ENCODE measurements around the gene KDM6A. TPM values are rescaled to one million over a fixed set of nuclear protein-coding genes. Genes with fewer than 3 reads are reported as not detected.
A peak's percentile ranks its signal among the peaks of the same experiment; 100 is the strongest.
"Not testable (repeated sequence)": the region's sequence is repeated elsewhere in the genome, so short reads cannot be mapped to it uniquely, and the experiment has no call there.

Gene KDM6A
- total RNA-seq, 2 donors from 2014 or later = 36.4 to 51.0 TPM

DNA sequence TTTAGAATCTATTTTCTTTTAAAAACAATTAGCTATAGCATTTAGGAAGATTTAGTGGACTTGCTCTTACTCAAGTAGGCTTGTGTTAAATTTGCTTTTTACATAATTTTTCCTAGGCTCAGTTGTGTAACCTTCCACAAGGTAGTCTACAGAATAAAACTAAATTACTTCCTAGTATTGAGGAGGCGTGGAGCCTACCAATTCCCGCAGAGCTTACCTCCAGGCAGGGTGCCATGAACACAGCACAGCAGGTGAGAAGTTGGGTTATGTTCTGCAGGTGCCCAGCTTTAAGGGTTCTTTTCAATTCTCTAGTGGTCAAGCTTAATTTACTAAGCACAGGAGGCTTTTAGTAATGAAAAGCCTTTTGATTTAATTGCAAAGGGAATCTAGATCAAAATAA, 186.9 kb downstream of the KDM6A start:
- H3K9me3 Mint-ChIP-seq; H3K4me1 Mint-ChIP-seq (ENCODE audit: low read depth); H3K4me3 Mint-ChIP-seq; H3K27me3 Mint-ChIP-seq (ENCODE audit: low read depth); DNase-seq; H3K27ac Mint-ChIP-seq; ATAC-seq (replicated peaks in 1 of 2): not testable (repeated sequence)
- H3K36me3 Mint-ChIP-seq (ENCODE audit: insufficient read depth in 2 of 2) = peaks cover 8 to 30% of the 10 kb centered on the region in 2 donors

DNA sequence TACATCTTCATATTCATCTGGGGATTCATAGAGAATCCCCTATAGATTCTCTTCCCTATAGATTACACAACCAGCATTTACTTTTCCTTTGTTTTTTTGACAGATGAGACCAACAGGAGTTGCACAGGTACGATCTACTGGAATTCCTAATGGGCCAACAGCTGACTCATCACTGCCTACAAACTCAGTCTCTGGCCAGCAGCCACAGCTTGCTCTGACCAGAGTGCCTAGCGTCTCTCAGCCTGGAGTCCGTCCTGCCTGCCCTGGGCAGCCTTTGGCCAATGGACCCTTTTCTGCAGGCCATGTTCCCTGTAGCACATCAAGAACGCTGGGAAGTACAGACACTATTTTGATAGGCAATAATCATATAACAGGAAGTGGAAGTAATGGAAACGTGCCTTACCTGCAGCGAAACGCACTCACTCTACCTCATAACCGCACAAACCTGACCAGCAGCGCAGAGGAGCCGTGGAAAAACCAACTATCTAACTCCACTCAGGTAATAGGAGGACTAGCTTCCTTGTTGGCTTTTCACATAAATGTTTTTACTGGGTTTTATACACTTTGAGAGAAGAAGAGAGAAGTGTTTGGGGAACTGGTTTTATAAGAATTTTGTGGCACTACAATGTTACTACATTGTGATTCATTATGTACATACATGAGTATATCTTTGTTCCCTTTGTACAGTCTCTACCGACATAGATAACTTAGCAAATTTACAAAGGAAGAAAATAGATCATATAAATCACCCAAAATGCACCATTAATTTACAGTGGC, 190.5 kb downstream of the KDM6A start:
- ATAC-seq (replicated peaks in 1 of 2) = no peak
- no peak overlapping the region for H3K4me3 Mint-ChIP-seq
- H3K4me1 Mint-ChIP-seq (ENCODE audit: low read depth) = peaks cover 13% of the 10 kb centered on the region
- H3K9me3 Mint-ChIP-seq = peaks cover 0 to 5% of the 10 kb centered on the region in 2 donors
- peak overlapping the region; percentile 55 for H3K27ac Mint-ChIP-seq
- DNase-seq = no peak
- H3K27me3 Mint-ChIP-seq (ENCODE audit: low read depth) = no peaks in the 10 kb centered on the region
- H3K36me3 Mint-ChIP-seq (ENCODE audit: insufficient read depth in 2 of 2) = peaks cover 12 to 38% of the 10 kb centered on the region in 2 donors

DNA sequence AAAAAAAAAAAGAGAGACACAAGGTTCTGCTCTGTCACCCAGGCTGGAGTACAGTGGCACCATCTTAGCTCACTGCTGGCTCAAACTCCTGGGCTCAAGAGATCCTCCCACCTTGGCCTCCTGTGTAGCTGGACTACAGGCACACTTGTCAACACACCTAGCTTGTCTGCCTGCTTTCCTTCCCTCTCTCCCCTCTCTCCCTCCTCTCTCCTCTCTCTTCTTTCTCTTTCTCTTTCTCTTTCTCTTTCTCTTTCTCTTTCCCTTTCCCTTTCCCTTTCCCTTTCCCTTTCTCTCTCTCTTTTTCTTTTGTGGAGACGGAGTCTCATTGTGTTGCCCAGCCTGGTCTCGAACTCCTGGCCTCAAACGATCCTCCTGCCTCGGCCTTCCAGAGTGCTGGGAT, 195.6 kb downstream of the KDM6A start:
- H3K4me1 Mint-ChIP-seq (ENCODE audit: low read depth) = peaks cover 55% of the 10 kb centered on the region
- peaks cover 21 to 38% of the 10 kb centered on the region in 2 donors for H3K36me3 Mint-ChIP-seq (ENCODE audit: insufficient read depth in 2 of 2)
- DNase-seq = peak in 1 of 2 donors; percentile 1
- peak; percentile 61 to 72 for ATAC-seq (replicated peaks in 1 of 2)
- H3K9me3 Mint-ChIP-seq = peaks cover 0 to 5% of the 10 kb centered on the region in 2 donors
- no peaks in the 10 kb centered on the region for H3K27me3 Mint-ChIP-seq (ENCODE audit: low read depth)
- H3K27ac Mint-ChIP-seq = peak overlapping the region; percentile 96
- peak overlapping the region; percentile 62 to 76 for H3K4me3 Mint-ChIP-seq

DNA sequence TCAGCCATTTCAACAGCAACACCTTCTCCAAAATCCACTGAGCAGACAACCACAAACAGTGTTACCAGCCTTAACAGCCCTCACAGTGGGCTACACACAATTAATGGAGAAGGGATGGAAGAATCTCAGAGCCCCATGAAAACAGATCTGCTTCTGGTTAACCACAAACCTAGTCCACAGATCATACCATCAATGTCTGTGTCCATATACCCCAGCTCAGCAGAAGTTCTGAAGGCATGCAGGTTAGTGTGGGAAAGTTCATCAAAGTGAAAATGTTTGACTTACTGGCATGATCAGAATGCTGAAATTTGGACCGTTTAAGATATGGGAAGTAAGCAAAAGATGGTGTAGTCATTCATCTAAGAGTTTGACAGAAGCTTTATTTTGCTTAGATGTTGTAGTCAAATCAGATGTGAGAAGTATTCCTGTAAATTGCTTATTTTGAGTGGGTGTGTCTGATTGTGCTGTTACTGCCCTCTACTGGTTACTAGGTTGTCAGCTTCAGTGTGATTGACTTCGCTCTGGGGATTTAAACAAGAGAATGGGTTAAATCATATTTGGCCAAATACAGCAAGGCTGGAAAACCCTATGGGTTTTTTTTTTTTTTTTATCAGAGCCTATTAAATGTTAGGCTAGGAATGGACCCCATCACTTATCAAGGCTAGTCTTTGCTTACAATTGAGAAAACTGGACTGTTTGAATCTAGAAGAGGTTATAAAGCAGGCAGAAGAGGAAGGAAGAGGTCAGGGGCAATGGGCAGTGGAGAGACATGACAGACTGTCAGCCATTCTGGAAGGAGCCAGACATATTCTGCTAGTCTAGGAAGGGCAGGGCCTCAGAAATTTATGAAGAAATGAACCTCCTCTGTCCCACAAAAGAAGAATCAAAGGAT, 197.4 kb downstream of the KDM6A start:
- Mint-ChIP-seq H3K27me3 (ENCODE audit: low read depth) (no peaks in the 10 kb centered on the region), H3K4me3 (peak overlapping the region in 1 of 2 donors; percentile 45), H3K4me1 (ENCODE audit: low read depth) (peaks cover 66% of the 10 kb centered on the region), H3K27ac (peak overlapping the region; percentile 87), H3K9me3 (peaks cover 0 to 2% of the 10 kb centered on the region in 2 donors), H3K36me3 (ENCODE audit: insufficient read depth in 2 of 2) (peaks cover 17 to 28% of the 10 kb centered on the region in 2 donors)
- DNase-seq (peak; percentile 13 to 16), ATAC-seq (replicated peaks in 1 of 2) (peak; percentile 68 to 70)

DNA sequence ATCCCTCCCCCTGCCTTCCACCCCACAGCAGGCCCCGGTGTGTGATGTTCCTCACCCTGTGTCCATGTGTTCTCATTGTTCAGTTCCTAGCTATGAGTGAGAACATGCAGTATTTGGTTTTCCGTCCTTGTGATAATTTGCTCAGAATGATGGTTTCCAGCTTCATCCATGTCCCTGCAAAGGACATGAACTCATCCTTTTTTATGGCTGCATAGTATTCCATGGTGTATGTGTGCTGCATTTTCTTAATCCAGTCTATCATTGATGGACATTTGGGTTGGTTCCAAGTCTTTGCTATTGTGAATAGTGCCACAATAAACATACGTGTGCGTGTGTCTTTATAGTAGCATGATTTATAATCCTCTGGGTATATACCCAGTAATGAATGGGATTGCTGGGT, 200.0 kb downstream of the KDM6A start:
- H3K36me3 Mint-ChIP-seq (ENCODE audit: insufficient read depth in 2 of 2) = peaks cover 13 to 21% of the 10 kb centered on the region in 2 donors
- H3K9me3 Mint-ChIP-seq; H3K27me3 Mint-ChIP-seq (ENCODE audit: low read depth); DNase-seq; ATAC-seq (replicated peaks in 1 of 2); H3K27ac Mint-ChIP-seq; H3K4me3 Mint-ChIP-seq: not testable (repeated sequence)
- peaks cover 79% of the 10 kb centered on the region for H3K4me1 Mint-ChIP-seq (ENCODE audit: low read depth)

DNA sequence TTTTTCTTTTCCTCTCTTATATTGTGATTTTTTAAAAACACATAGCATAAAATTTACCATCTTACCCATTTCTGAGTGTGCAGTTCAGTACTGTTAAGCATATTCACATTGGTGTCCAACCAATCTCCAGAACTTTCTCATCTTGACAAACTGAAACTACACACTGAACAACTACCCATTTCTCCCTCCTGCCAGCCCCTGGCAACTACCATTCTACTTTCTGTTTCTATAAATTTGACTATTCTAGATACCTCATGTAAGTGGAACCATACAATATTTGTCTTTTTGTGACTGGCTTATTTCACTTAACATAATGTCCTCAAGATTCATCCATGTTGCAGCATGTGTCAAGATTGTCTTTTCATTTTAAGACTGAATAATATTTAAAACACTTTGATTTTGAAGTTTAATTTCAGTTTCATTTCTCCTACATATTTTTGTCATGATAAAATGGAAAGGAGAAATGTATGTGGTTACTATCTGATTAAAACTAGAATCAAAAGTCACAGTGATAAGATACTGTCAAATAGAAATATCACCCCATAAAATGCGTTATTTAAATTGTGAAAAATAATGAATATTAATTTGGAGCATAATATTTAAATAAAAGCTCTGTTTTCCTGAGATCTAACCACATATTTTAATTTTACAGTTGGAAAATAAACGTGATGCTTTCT, 204.9 kb downstream of the KDM6A start:
- DNase-seq (peak in 1 of 2 donors; percentile 3), ATAC-seq (replicated peaks in 1 of 2) (peak; percentile 79 to 82)
- Mint-ChIP-seq H3K4me3 (peak overlapping the region; percentile 25 to 84), H3K27ac (peak overlapping the region; percentile 84), H3K4me1 (ENCODE audit: low read depth) (peaks cover 50% of the 10 kb centered on the region), H3K36me3 (ENCODE audit: insufficient read depth in 2 of 2) (peaks cover 5 to 23% of the 10 kb centered on the region in 2 donors), H3K9me3 (no peaks in the 10 kb centered on the region), H3K27me3 (ENCODE audit: low read depth) (no peaks in the 10 kb centered on the region)

DNA sequence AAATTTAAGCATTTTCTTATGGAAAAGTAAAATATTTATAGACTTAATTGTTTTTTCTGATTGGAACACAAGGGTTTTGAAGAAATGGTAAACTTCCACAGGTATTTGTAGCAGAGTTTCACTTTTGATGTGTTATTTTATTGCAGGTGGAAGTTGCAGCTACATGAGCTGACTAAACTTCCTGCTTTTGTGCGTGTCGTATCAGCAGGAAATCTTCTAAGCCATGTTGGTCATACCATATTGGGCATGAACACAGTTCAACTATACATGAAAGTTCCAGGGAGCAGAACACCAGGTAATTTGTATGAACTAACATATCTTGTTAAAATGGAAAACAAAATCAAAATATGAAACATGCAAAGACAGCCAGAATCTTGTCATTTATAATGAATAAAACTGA, 210.3 kb downstream of the KDM6A start:
- no peaks in the 10 kb centered on the region for H3K27me3 Mint-ChIP-seq (ENCODE audit: low read depth)
- no peak for DNase-seq
- no peak overlapping the region for H3K4me3 Mint-ChIP-seq
- H3K36me3 Mint-ChIP-seq (ENCODE audit: insufficient read depth in 2 of 2) = peaks cover 0 to 39% of the 10 kb centered on the region in 2 donors
- no peak overlapping the region for H3K27ac Mint-ChIP-seq
- peaks cover 16% of the 10 kb centered on the region for H3K4me1 Mint-ChIP-seq (ENCODE audit: low read depth)
- H3K9me3 Mint-ChIP-seq = no peaks in the 10 kb centered on the region
- no peak for ATAC-seq (replicated peaks in 1 of 2)

DNA sequence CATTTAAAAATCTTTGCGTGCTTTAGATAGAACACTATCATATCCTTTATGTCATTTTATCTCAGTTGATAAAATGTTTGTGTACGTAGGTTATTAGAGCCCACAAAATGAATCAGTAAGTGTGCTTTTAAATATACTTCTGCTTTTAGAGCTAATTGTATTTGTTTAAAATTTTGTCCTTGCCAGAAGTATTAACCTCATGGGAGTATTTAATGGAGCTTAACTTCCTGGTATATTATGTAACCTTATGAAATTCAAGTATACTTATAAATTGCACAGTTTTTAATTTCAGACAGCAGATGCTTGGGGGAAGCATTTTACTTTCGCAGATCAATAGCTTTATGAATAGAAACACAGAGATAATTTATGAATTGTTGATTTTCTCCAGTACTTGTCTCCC, 237.5 kb downstream of the KDM6A start:
- Mint-ChIP-seq H3K4me3 (no peak overlapping the region), H3K4me1 (ENCODE audit: low read depth) (no peaks in the 10 kb centered on the region), H3K9me3 (peaks cover 0 to 4% of the 10 kb centered on the region in 2 donors), H3K36me3 (ENCODE audit: insufficient read depth in 2 of 2) (peaks cover 9 to 34% of the 10 kb centered on the region in 2 donors), H3K27me3 (ENCODE audit: low read depth) (no peaks in the 10 kb centered on the region), H3K27ac (no peak overlapping the region)
- ATAC-seq (replicated peaks in 1 of 2) = no peak
- DNase-seq = no peak

DNA sequence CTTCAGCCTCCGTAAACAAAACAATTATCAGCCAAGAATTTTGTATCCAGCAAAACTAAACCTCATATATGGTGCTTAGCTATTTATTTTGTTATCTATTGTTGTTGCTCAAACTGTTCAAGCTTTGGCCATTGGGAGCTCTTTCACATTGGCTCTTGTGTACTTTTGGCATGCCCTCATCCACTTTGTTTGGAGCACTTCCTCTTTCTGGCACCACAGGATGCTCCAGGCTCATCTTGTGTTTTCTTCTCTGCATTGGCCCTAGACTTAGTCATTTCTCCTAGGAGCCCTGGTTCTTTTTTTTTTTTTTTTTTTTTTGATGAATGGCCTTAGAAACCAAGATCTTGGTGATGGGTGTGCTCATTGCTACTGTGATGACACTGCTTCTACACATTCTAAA, 253.2 kb downstream of the KDM6A start:
- Mint-ChIP-seq H3K27me3 (ENCODE audit: low read depth) (peaks cover 8% of the 10 kb centered on the region), H3K36me3 (ENCODE audit: insufficient read depth in 2 of 2) (peaks cover 6 to 7% of the 10 kb centered on the region in 2 donors), H3K9me3 (peaks cover 1 to 6% of the 10 kb centered on the region in 2 donors), H3K4me1 (ENCODE audit: low read depth) (no peaks in the 10 kb centered on the region), H3K27ac (no peak overlapping the region), H3K4me3 (no peak overlapping the region)
- no peak for DNase-seq
- no peak for ATAC-seq (replicated peaks in 1 of 2)

DNA sequence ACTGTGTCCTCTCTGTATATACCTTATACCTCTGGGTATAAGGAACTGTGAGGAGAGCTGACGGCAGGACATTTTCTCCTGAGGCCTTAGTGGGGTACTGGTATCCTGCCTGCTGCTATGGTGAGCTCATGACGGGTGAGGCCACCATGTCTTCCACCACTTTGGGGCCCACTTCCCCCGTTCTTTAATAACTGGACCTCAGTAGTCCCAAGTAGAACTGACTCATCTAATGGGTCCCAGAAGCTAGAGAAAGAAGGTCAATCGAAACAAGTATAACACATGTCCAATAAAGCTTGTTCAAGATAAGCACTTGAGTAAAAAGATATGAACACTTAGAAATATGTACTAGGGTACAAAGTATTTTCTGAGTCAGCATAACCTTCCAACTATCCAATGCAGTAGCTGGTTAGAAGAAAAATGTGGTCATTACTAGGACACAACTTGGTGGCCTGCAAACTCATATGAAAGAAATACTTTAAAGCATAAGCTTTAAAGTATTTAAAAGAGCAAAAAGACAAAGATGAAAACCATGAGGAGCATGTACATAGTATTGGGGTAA, 256.0 kb downstream of the KDM6A start:
- DNase-seq (no peak), ATAC-seq (replicated peaks in 1 of 2) (no peak)
- peaks cover 4 to 7% of the 10 kb centered on the region in 2 donors for H3K36me3 Mint-ChIP-seq (ENCODE audit: insufficient read depth in 2 of 2)
- H3K27ac Mint-ChIP-seq = no peak overlapping the region
- peaks cover 1 to 6% of the 10 kb centered on the region in 2 donors for H3K9me3 Mint-ChIP-seq
- no peaks in the 10 kb centered on the region for H3K4me1 Mint-ChIP-seq (ENCODE audit: low read depth)
- no peaks in the 10 kb centered on the region for H3K27me3 Mint-ChIP-seq (ENCODE audit: low read depth)
- H3K4me3 Mint-ChIP-seq = no peak overlapping the region

DNA sequence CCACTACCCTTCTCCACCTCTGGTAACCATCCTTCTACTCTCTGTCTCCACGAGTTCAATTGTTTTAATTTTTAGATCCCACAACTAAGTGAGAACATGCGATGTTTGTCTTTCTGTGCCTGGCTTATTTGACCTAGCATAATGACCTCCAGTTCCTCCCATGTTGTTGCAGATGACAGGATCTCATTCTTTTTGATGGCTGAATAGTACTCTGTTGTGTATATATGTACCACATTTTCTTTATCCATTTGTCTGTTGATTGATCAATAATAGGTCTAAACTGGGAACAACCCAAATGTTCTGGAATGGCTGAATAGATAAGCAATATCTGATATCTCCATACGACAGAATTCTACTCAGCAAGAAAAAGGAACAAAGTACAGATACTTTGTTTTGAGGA, 260.5 kb downstream of the KDM6A start:
- Mint-ChIP-seq H3K9me3 (peaks cover 0 to 5% of the 10 kb centered on the region in 2 donors), H3K36me3 (ENCODE audit: insufficient read depth in 2 of 2) (peaks cover 0 to 2% of the 10 kb centered on the region in 2 donors), H3K27me3 (ENCODE audit: low read depth) (no peaks in the 10 kb centered on the region), H3K27ac (no peak overlapping the region), H3K4me1 (ENCODE audit: low read depth) (no peaks in the 10 kb centered on the region), H3K4me3 (no peak overlapping the region)
- DNase-seq (no peak), ATAC-seq (replicated peaks in 1 of 2) (no peak)

DNA sequence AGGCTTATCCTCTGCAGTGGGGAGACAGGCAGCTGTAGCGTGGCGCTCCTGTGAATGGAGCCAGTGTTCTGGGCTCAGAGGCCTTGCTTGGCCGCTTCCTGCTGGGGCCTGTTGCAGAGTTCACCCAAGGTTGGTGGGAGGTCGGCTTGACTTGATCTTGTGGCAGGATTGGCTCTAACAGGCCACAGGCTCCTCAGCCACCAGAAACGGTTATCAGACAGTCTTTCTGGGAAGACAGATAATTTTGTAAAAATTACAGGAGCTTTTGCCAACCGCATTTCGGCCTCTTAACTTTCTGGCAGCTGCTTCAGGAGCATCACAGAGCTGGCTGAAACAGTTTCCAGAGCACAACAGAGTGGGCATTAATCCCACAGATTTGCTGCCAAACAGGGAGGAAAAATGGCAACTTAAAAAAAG, 261.3 kb downstream of the KDM6A start:
- no peak overlapping the region for H3K27ac Mint-ChIP-seq

More for the DNA sequence above, 261.3 kb downstream of the KDM6A start:
- Mint-ChIP-seq H3K9me3 (peaks cover 0 to 5% of the 10 kb centered on the region in 2 donors), H3K36me3 (ENCODE audit: insufficient read depth in 2 of 2) (peaks cover 0 to 2% of the 10 kb centered on the region in 2 donors), H3K27me3 (ENCODE audit: low read depth) (no peaks in the 10 kb centered on the region), H3K4me1 (ENCODE audit: low read depth) (no peaks in the 10 kb centered on the region), H3K4me3 (no peak overlapping the region)
- DNase-seq (no peak), ATAC-seq (replicated peaks in 1 of 2) (no peak)

Measured in activated T-cell treated with anti-CD3 and anti-CD28 coated beads, Interleukin-2, amount 50 U/mL, for 72 hours (primary cell).